ENCODE measurements around the gene PEX19.

DNA sequence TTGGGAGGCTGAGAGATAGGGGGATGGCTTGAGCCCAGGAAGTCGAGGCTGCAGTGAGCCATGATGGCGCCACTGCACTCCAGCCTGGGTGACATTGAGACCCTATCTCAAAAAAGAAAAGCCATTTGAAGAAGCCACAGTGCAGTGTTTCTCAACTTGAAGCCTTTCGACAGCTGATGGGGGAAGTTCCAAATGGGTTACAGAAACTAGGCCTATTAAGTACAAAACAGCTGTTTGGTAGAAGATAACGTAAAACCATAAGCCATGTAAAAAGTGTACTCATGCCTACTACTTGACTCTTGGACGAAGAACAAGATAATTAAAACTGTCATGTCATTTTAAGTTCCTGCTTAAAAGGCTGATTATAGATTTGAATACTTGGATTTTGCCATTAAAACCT lies 41.5 kb upstream of the PEX19 start:
- TF ChIP-seq SIN3A (IDR thresholded peaks at IDR 0.05; ENCODE audit: borderline replicate concordance, low read depth, low read length) (no peak), CTCF (IDR thresholded peaks at IDR 0.05) (no peak), YY1 (IDR thresholded peaks at IDR 0.05; ENCODE audit: low read depth) (no peak), CHD2 (IDR thresholded peaks at IDR 0.05; ENCODE audit: low read length, partially characterized antibody) (no peak), POLR2AphosphoS5 (IDR thresholded peaks at IDR 0.05; ENCODE audit: low read depth, low read length) (no peak), RXRA (IDR thresholded peaks at IDR 0.05; ENCODE audit: borderline replicate concordance, low read depth) (no peak), RCOR1 (IDR thresholded peaks at IDR 0.05; ENCODE audit: low read length) (no peak), JUND (IDR thresholded peaks at IDR 0.05) (no peak), ELF1 (IDR thresholded peaks at IDR 0.05) (no peak)
- TF ChIP-seq, protein P1, sequence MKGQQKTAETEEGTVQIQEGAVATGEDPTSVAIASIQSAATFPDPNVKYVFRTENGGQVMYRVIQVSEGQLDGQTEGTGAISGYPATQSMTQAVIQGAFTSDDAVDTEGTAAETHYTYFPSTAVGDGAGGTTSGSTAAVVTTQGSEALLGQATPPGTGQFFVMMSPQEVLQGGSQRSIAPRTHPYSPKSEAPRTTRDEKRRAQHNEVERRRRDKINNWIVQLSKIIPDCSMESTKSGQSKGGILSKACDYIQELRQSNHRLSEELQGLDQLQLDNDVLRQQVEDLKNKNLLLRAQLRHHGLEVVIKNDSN (IDR thresholded peaks at IDR 0.05; ENCODE audit: borderline replicate concordance, low read depth): no peak
- TF ChIP-seq, protein P2, sequence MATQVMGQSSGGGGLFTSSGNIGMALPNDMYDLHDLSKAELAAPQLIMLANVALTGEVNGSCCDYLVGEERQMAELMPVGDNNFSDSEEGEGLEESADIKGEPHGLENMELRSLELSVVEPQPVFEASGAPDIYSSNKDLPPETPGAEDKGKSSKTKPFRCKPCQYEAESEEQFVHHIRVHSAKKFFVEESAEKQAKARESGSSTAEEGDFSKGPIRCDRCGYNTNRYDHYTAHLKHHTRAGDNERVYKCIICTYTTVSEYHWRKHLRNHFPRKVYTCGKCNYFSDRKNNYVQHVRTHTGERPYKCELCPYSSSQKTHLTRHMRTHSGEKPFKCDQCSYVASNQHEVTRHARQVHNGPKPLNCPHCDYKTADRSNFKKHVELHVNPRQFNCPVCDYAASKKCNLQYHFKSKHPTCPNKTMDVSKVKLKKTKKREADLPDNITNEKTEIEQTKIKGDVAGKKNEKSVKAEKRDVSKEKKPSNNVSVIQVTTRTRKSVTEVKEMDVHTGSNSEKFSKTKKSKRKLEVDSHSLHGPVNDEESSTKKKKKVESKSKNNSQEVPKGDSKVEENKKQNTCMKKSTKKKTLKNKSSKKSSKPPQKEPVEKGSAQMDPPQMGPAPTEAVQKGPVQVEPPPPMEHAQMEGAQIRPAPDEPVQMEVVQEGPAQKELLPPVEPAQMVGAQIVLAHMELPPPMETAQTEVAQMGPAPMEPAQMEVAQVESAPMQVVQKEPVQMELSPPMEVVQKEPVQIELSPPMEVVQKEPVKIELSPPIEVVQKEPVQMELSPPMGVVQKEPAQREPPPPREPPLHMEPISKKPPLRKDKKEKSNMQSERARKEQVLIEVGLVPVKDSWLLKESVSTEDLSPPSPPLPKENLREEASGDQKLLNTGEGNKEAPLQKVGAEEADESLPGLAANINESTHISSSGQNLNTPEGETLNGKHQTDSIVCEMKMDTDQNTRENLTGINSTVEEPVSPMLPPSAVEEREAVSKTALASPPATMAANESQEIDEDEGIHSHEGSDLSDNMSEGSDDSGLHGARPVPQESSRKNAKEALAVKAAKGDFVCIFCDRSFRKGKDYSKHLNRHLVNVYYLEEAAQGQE (IDR thresholded peaks at IDR 0.05; ENCODE audit: low read depth, low read length): no peak
- TF ChIP-seq, protein P3, sequence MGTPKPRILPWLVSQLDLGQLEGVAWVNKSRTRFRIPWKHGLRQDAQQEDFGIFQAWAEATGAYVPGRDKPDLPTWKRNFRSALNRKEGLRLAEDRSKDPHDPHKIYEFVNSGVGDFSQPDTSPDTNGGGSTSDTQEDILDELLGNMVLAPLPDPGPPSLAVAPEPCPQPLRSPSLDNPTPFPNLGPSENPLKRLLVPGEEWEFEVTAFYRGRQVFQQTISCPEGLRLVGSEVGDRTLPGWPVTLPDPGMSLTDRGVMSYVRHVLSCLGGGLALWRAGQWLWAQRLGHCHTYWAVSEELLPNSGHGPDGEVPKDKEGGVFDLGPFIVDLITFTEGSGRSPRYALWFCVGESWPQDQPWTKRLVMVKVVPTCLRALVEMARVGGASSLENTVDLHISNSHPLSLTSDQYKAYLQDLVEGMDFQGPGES (IDR thresholded peaks at IDR 0.05; ENCODE audit: low read depth, low read length): no peak

Data from SK-N-SH (cell line).